Activated CD8-positive, alpha-beta memory T cell treated with anti-CD3 and anti-CD28 coated beads, Interleukin-2, amount 10 ng/mL, durations not matched to agents 7 days and 5 days (primary cell): ENCODE measurements around the gene HSD17B3. TPM values are rescaled to one million over a fixed set of nuclear protein-coding genes. Genes with fewer than 3 reads are reported as not detected.

Experiments
- ATAC-seq: fragments of 150-1000 bp; cut with Tn5 transposase; one replicate; pipeline ENCODE4 v1.10.0; 2021; ENCODE audit warnings: moderate library complexity
- CTCF ChIA-PET: fragments of 350-600 bp; sonication (Branson Sonifier 250); formaldehyde crosslinking; loops from one replicate; lab custom pipeline; 2021; ENCODE audit warnings: antibody characterized with exemption; lab: Charles Lee
- DNase-seq: peaks from one replicate; pipeline ENCODE4 v3.0.0-alpha.2; 2020
- H3K27ac Mint-ChIP-seq: one replicate; pipeline ENCODE4 v1.8.0; 2021; ENCODE audit warnings: mild to moderate bottlenecking, mixed read lengths
- H3K27me3 Mint-ChIP-seq: one replicate; pipeline ENCODE4 v1.8.0; 2021; ENCODE audit warnings: mixed read lengths
- H3K36me3 Mint-ChIP-seq: one replicate; pipeline ENCODE4 v1.8.0; 2021; ENCODE audit warnings: mild to moderate bottlenecking, mixed read lengths
- H3K4me1 Mint-ChIP-seq: one replicate; pipeline ENCODE4 v1.8.0; 2021; ENCODE audit warnings: mixed read lengths
- H3K4me3 Mint-ChIP-seq: one replicate; pipeline ENCODE4 v1.8.0; 2021; ENCODE audit warnings: mild to moderate bottlenecking, moderate library complexity, mixed read lengths
- H3K9me3 Mint-ChIP-seq: one replicate; pipeline ENCODE4 v1.8.0; 2022; ENCODE audit warnings: low read depth, mixed read lengths
- total RNA-seq, 2 experiments: library from RNA; stranded (reverse); gene quantifications; one replicate each; pipeline ENCODE4 v1.2.3, GENCODE V29; 2021

Gene HSD17B3
- total RNA-seq, 2 experiments from 2014 or later = 0.21 TPM; not detected in 1

DNA sequence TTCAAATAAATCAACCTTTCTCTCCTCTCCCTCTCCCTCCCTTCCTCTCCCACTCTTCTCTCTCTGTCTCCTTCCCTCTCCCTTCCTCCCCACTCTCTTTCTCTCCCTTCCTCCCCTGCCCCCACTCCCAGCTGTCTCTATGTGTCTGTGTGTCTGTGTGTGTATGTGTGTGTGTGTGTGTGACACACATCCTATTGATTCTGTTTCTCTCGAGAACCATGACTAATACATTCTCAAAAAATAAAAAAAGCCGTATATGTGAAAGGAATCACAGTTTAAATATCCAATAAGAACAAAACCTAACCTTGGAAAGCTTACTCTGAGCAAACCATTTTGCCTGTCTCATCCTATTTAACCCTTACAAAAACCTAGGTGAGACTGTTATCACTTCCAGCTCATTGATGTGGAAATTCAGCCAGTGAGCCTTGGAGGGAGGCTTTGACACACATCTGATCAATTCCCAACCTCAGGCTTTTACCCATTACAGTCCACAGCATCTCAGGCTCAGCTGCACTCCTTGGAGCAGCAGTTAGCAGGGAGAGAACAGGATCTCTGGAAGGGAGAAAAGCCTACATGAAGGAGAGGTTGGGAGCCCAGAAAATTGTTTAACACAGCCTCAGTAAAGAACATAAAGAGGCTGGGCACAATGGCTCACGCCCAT is 8.3 kb downstream of the HSD17B3 start:
- H3K27ac Mint-ChIP-seq = no peak overlapping the region
- no peaks in the 10 kb centered on the region for H3K4me1 Mint-ChIP-seq
- H3K27me3 Mint-ChIP-seq = no peaks in the 10 kb centered on the region
- DNase-seq = no peak
- no peak overlapping the region for H3K4me3 Mint-ChIP-seq
- no peaks in the 10 kb centered on the region for H3K9me3 Mint-ChIP-seq
- H3K36me3 Mint-ChIP-seq = no peaks in the 10 kb centered on the region
- CTCF ChIA-PET = interaction anchor here (0.9 to 1.4 kb wide), 2 partner anchors 32 to 61 kb away, joined by 3 to 4 read pairs; no protein-coding TSS in a partner anchor
- no peak for ATAC-seq

DNA sequence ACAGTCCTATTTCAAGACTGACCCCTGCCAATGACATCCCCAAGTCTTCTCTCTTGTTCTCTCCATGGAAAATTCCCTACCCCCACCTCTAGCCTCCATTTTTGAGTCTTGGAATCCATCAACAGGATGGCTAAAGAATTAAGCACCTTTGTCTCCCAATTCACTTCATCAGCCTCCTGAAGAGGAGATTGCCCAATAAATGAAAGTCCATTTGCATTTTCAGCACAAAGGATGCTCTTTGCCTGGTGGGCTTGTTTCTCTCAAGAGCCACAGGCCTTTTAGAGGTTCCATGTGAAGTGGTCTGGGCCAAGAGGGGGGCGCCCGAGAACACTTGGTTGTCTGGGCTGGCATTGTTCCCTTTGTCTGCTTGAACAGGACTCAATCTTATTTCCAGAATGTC is 12.6 kb downstream of the HSD17B3 start:
- no peaks in the 10 kb centered on the region for H3K9me3 Mint-ChIP-seq
- H3K4me1 Mint-ChIP-seq = no peaks in the 10 kb centered on the region
- DNase-seq (no peak), ATAC-seq (no peak)
- no peaks in the 10 kb centered on the region for H3K36me3 Mint-ChIP-seq
- no peak overlapping the region for H3K4me3 Mint-ChIP-seq
- H3K27ac Mint-ChIP-seq = no peak overlapping the region
- CTCF ChIA-PET = no interaction called here
- peaks cover 2% of the 10 kb centered on the region for H3K27me3 Mint-ChIP-seq

DNA sequence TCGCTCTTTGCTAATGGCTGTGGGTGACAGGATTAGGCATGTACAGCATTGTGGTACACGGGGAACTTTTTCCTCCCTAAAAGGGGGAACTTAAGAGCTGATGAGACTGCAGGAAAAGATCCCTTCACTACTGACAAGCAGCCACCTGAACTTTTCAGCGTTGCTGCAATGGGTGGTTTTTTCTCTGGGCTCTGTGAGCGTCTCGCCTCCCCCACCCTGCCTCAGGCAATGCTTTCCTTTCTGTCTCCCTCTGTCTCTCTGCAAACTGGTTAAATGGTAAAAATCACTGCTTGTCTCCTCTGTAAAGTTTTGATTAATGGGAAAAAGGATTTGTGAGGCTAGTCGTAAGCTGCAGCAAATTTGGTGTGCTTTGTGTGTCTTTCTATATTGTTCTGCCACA is 20.3 kb downstream of the HSD17B3 start:
- no peak for DNase-seq
- CTCF ChIA-PET = no interaction called here
- H3K27ac Mint-ChIP-seq = no peak overlapping the region
- H3K4me3 Mint-ChIP-seq = no peak overlapping the region
- no peak for ATAC-seq
- H3K9me3 Mint-ChIP-seq = peaks cover under 1% of the 10 kb centered on the region
- no peaks in the 10 kb centered on the region for H3K4me1 Mint-ChIP-seq
- H3K27me3 Mint-ChIP-seq = peaks cover 3% of the 10 kb centered on the region
- no peaks in the 10 kb centered on the region for H3K36me3 Mint-ChIP-seq

DNA sequence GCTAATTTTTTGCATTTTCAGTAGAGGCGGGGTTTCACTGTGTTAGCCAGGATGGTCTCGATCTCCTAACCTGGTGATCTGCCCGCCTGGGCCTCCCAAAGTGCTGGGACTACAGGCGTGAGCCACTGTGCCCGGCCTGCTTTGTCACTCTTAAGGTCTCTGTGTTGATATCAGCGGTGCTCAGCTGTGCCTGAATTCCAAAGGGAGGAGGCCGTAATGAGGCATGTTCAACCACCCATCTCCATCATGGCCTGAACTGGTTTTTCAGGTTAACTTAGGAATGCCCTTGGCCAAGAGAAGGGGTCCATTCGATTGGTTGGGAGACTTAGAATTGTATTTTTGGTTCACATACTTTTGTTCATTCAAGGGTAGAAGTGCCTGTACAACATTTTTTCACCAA is 22.0 kb downstream of the HSD17B3 start:
- Mint-ChIP-seq H3K36me3 (no peaks in the 10 kb centered on the region), H3K27me3 (peaks cover 2% of the 10 kb centered on the region), H3K9me3 (peaks cover 9% of the 10 kb centered on the region), H3K27ac (no peak overlapping the region), H3K4me1 (no peaks in the 10 kb centered on the region), H3K4me3 (no peak overlapping the region)
- no peak for DNase-seq
- no peak for ATAC-seq
- CTCF ChIA-PET = no interaction called here

DNA sequence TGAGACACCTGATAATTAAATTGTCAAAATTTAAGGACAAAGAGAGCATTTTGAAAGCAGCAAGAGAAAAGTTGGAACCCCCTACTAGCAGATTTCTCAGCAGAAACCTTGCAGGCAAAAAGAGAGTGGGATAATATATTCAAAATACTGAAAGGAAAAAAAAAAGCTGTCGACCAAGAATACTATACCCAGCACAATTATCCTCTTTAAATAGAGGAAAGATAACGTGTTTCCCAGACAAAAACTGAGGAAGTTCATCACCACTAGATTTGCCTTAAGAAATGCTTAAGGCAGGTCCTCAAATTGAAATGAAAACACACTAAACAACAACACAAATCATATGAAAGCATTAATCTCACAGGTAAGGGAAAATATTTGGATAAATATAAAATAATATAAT is 27.0 kb downstream of the HSD17B3 start:
- no peak overlapping the region for H3K4me3 Mint-ChIP-seq
- H3K27me3 Mint-ChIP-seq = peaks cover 7% of the 10 kb centered on the region
- H3K36me3 Mint-ChIP-seq = peaks cover 7% of the 10 kb centered on the region
- CTCF ChIA-PET = no interaction called here
- peaks cover 20% of the 10 kb centered on the region for H3K9me3 Mint-ChIP-seq
- no peak for ATAC-seq
- H3K27ac Mint-ChIP-seq = no peak overlapping the region
- DNase-seq = no peak
- H3K4me1 Mint-ChIP-seq = no peaks in the 10 kb centered on the region

DNA sequence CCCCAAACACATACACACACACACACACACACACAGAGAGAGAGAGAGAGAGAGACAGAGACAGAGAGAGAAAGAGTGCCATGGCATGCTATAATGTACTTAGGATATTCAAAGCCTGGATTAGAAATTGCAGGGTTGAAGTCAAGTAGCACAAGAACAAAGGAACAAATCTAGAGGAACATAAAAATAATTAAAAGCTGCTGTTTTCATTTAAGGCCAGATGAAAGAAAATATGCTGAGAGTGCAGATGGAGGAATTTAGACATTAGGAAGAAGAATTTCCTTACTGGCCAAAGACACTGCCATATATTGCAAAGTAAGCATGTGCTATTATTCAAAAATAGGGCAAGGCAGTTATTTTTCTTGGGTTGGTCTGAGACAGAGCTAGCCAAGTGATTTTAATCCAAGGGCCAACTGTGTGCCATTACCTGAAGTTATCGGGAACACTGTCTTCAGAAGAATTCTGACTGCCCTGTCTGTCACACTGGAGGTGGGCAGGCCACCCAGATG is 31.7 kb downstream of the HSD17B3 start:
- DNase-seq (no peak), ATAC-seq (no peak)
- Mint-ChIP-seq H3K9me3 (peaks cover 14% of the 10 kb centered on the region), H3K4me1 (no peaks in the 10 kb centered on the region), H3K27ac (no peak overlapping the region), H3K27me3 (peaks cover 11% of the 10 kb centered on the region), H3K4me3 (no peak overlapping the region), H3K36me3 (peaks cover 7% of the 10 kb centered on the region)
- CTCF ChIA-PET = interaction anchor here (0.6 to 0.7 kb wide), 2 partner anchors 564 to 898 kb away, joined by 3 read pairs; no protein-coding TSS in a partner anchor

DNA sequence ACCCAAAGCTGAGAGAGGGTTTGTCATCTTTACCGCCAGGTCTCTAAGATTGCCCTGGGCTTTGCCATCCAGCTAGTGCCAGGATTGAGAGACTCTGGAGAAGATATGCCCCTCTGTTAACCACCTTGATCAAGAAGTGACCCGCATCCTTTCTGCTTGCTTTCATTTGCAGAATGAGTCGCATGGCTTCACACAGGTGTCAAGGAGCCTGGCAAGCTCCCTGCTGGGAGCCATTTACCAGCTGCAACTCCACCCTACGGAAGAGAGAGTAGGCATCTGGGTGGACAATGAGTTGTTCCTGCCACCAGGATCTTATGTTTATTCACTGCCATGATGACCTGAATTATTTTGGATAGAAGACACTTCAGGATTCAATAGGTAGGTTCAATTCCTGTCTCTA is 43.0 kb downstream of the HSD17B3 start:
- Mint-ChIP-seq H3K36me3 (no peaks in the 10 kb centered on the region), H3K27me3 (peaks cover 30% of the 10 kb centered on the region), H3K4me1 (peaks cover 4% of the 10 kb centered on the region), H3K4me3 (no peak overlapping the region), H3K9me3 (no peaks in the 10 kb centered on the region), H3K27ac (no peak overlapping the region)
- CTCF ChIA-PET = no interaction called here
- ATAC-seq = no peak
- DNase-seq = no peak

DNA sequence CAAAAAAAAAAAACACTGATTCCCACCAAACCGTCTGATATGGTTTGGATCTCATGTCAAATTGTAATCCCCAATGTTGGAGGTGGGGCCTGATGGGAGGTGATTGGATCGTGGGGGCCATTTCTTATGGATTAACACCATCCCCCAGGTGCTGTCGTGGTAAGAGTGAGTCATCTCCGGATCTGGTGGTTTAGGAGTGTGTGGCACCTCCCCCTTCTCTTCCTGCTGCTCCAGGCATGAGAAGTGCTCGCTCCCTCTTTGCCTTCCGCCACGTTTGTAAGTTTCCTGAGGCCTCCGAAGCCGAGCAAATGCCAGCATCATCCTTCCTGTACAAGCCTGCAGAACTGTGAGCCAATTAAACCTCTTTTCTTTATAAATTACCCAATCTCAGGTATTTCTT is 45.2 kb downstream of the HSD17B3 start:
- H3K9me3 Mint-ChIP-seq = no peaks in the 10 kb centered on the region
- no peak overlapping the region for H3K27ac Mint-ChIP-seq
- ATAC-seq (no peak), DNase-seq (no peak)
- peaks cover 41% of the 10 kb centered on the region for H3K27me3 Mint-ChIP-seq
- peaks cover 12% of the 10 kb centered on the region for H3K4me1 Mint-ChIP-seq
- H3K4me3 Mint-ChIP-seq = no peak overlapping the region
- no peaks in the 10 kb centered on the region for H3K36me3 Mint-ChIP-seq
- CTCF ChIA-PET = no interaction called here

DNA sequence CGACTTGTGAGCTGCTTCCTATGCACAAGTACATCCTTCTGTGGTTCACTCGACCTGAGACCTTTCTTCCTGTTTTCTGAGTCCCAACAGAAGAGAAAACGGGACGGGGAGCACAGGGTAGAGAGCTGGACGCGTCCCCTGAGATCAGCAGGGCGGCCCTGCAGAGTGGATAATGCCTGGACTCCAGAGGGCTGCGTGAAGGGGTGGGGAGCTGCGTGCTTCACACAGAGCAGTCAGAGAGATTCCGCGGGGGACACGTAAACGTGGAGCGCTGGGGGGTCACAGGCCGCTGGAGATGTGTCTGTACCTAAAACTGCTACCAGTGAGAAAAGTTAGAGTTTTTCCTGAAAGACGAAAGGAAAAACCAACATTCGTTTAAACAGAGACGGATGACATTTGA is 46.3 kb downstream of the HSD17B3 start:
- H3K4me3 Mint-ChIP-seq = no peak overlapping the region
- H3K36me3 Mint-ChIP-seq = no peaks in the 10 kb centered on the region
- no peak overlapping the region for H3K27ac Mint-ChIP-seq
- DNase-seq = no peak
- ATAC-seq = no peak
- H3K27me3 Mint-ChIP-seq = peaks cover 47% of the 10 kb centered on the region
- CTCF ChIA-PET = no interaction called here
- no peaks in the 10 kb centered on the region for H3K9me3 Mint-ChIP-seq
- H3K4me1 Mint-ChIP-seq = peaks cover 12% of the 10 kb centered on the region

DNA sequence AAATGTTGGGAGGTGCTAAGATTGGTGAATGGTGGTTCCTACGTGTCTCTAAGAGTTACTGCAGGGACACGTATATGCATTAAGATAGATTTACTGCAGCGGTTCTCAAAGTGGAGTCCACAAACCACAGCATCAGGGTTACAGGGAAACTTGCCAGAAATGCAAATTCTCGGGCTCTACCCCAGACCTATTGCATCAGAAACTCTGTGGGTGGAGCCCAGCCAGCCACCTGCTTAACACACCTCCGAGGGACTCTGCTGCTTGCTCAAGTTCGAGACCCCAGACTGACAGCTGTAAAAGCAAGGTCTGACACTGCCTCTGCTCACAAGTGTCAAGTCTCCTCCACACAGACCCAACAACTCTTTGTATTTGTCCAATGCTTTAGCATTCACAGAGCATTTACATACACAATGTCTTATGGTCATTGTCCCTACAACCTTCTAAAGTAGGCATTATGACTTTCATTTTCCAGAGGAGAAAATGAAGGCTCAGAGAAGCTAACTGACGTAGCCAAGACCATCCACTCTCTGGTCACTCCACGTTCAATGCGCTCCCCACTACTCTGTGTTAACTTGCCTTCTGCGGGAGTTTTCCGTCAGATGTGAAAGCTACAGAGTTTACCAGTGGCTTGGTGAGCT is 48.8 kb downstream of the HSD17B3 start:
- Mint-ChIP-seq H3K36me3 (no peaks in the 10 kb centered on the region), H3K9me3 (no peaks in the 10 kb centered on the region), H3K4me3 (no peak overlapping the region), H3K27me3 (peaks cover 50% of the 10 kb centered on the region), H3K4me1 (peaks cover 12% of the 10 kb centered on the region), H3K27ac (no peak overlapping the region)
- DNase-seq = no peak
- CTCF ChIA-PET = no interaction called here
- ATAC-seq = no peak

DNA sequence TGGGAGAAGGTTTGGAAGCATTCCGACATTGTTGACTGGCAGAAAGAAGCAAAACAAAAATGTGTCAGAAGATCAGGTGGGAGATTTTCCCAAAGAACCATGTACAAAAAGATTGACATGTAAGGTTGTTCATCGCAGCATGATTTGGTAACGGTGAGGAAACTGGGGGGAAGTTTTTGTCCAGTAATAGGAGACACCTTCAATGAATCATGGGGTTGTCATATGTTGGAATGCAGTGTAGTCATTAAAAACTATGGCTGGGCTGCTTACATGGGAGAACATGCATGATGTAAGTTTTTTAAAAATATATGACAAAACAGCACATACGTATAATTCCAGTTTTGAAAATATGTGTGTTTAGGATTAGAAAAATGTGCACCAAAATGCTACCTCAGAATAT is 50.5 kb downstream of the HSD17B3 start:
- peaks cover 8% of the 10 kb centered on the region for H3K4me1 Mint-ChIP-seq
- no peak for ATAC-seq
- no peaks in the 10 kb centered on the region for H3K9me3 Mint-ChIP-seq
- H3K27me3 Mint-ChIP-seq = peaks cover 57% of the 10 kb centered on the region
- DNase-seq = no peak
- no peak overlapping the region for H3K4me3 Mint-ChIP-seq
- no peak overlapping the region for H3K27ac Mint-ChIP-seq
- CTCF ChIA-PET = no interaction called here
- H3K36me3 Mint-ChIP-seq = no peaks in the 10 kb centered on the region

DNA sequence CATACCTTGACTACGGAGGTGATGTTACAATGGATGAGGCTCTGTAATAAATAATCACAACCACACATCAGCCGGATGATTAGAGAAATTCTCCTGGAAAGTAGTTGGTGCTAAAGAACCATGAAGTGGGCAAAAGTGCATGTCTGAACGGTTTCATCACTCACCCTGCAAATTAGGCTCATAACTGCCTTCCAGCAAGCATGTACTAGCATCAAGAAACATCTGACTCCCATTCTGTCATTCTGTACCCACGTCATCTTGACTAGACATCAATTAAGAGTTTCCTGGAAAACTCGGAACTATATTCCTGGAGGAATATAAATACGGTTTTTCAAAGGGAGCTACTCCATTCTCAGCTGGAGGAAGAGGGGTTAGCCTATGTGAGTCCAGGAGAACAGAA is 52.2 kb downstream of the HSD17B3 start:
- ATAC-seq (no peak), DNase-seq (no peak)
- no peak overlapping the region for H3K4me3 Mint-ChIP-seq
- no peaks in the 10 kb centered on the region for H3K9me3 Mint-ChIP-seq
- no peak overlapping the region for H3K27ac Mint-ChIP-seq
- CTCF ChIA-PET = interaction anchor here (1.5 kb wide), 1 partner anchor 16 kb away, joined by 4 read pairs; no protein-coding TSS in a partner anchor
- H3K36me3 Mint-ChIP-seq = no peaks in the 10 kb centered on the region
- H3K4me1 Mint-ChIP-seq = peaks cover 8% of the 10 kb centered on the region
- H3K27me3 Mint-ChIP-seq = peaks cover 63% of the 10 kb centered on the region

DNA sequence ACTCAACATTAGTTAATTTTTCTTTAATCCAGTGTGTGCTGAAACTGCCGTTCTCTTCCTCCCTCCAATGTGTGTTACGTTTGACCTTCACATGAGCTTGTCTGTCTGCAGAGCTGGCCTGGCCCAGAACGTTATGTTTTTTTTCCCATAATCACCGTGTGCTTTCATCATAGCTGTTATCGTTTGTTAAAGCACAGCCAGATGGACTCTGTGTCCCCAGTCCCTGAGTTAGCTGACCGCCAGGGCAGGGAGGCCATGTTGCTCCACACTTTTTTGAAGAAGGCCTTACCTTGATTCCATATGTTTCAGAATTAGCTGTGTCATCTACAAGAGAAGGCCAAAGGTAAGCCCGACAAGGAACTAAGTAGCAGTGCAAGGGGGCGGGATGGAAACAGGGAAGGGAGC is 55.7 kb downstream of the HSD17B3 start:
- Mint-ChIP-seq H3K4me1 (peaks cover 7% of the 10 kb centered on the region), H3K27ac (no peak overlapping the region), H3K36me3 (peaks cover 1% of the 10 kb centered on the region), H3K27me3 (peaks cover 73% of the 10 kb centered on the region), H3K9me3 (no peaks in the 10 kb centered on the region), H3K4me3 (no peak overlapping the region)
- CTCF ChIA-PET = interaction anchor here (2.7 kb wide), 1 partner anchor 12 kb away, joined by 7 read pairs; no protein-coding TSS in a partner anchor
- DNase-seq (no peak), ATAC-seq (no peak)

DNA sequence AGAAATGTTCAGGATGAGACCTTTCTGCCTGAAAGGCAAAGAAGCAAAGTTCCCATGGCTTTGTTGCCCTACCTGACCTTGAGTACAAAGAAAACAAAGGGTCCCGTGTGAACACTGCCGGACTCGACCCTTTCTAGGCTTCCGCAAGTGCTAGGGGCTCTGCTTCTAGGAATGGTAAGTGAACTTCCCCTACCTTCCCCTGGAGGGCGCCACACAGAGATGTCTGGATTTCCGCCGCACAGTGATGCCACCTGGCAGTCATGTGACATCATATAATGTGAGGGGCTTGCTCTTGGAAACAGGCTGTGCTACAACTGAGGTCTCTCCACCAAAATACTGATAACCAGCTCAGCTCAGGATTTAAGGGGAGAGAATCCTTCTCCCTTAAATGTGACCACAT is 56.6 kb downstream of the HSD17B3 start:
- DNase-seq (no peak), ATAC-seq (no peak)
- Mint-ChIP-seq H3K27ac (no peak overlapping the region), H3K27me3 (peaks cover 76% of the 10 kb centered on the region), H3K4me3 (no peak overlapping the region), H3K36me3 (peaks cover 1% of the 10 kb centered on the region), H3K4me1 (peaks cover 16% of the 10 kb centered on the region), H3K9me3 (no peaks in the 10 kb centered on the region)
- CTCF ChIA-PET = interaction anchor here (2.7 kb wide), 1 partner anchor 11 kb away, joined by 7 read pairs; no protein-coding TSS in a partner anchor
